Pancreas (tissue), 10 donors: Measurements from ENCODE around the gene ZG16. TPM values are rescaled to one million over a fixed set of nuclear protein-coding genes. Genes with fewer than 3 reads are reported as not detected.
"Not testable (repeated sequence)": the region's sequence is repeated elsewhere in the genome, so short reads cannot be mapped to it uniquely, and the experiment has no call there.

Source experiments
- ATAC-seq, 4 donors: fragments of 200-7000 bp; cut with Tn5 transposase; one replicate each; pipeline versions ENCODE4 v1.8.0 to v1.9.1; 2020; ENCODE audit warnings: mild to moderate bottlenecking in 4 of 4, moderate library complexity in 4 of 4
- DNase-seq, 6 donors: peaks; one replicate each; pipeline ENCODE4 v3.0.0-alpha.2; 2020
- FAIRE-seq: peaks from 2 replicates; lab custom pipeline; 2012; peaks lifted over from hg19 to GRCh38; lab: Jason Lieb, UNC
- H3K27ac ChIP-seq, 4 donors: fragments of 200-600 bp; sonication (generic); 1 replicate in 3 of 4; 2 replicates in 1 of 4; pipeline versions ENCODE4 v1.5.0 to v1.8.0; 2020
- H3K27me3 ChIP-seq, 4 donors: fragments of 200-600 bp; one replicate each; pipeline ENCODE4 v1.8.0; 2021
- H3K36me3 ChIP-seq, 3 donors: fragments of 200-600 bp; sonication (generic) in 1 of 3; one replicate each; pipeline versions ENCODE4 v1.5.0 to v1.8.0; 2020 to 2021
- H3K4me1 ChIP-seq, 3 donors: fragments of 200-600 bp; one replicate each; pipeline ENCODE4 v1.8.0; 2021
- H3K4me3 ChIP-seq, 4 donors: fragments of 200-600 bp; sonication (generic) in 2 of 4; one replicate each; pipeline versions ENCODE4 v1.5.0 to v1.8.0; 2020 to 2021
- H3K9me3 ChIP-seq, 4 donors: fragments of 200-600 bp; one replicate each; pipeline ENCODE4 v1.8.0; 2021
- CTCF ChIP-seq, 4 donors: fragments of 200-600 bp; sonication (generic) in 3 of 4; IDR thresholded peaks; one replicate each; pipeline versions ENCODE4 v1.5.0 to v1.8.0; 2021; ENCODE audit warnings: antibody characterized with exemption in 4 of 4
- WGBS, 2 donors: extraction: QIAGEN DNeasy Blood & Tissue Kit; methylation state at CpG; one replicate each; pipeline ENCODE4 v1.1.7; 2013; 5-methylcytosine and 5-hydroxymethylcytosine counted together
- intact Hi-C, 3 donors: fragments of 100-400 bp; cut with DNase I; formaldehyde crosslinking; loops; one replicate each; pipeline versions ENCODE4 v1.11.1 to v1.14.2; 2022
- polyA plus RNA-seq, 2 donors: library from polyadenylated mRNA; stranded (reverse); fragments of 200-250 nt; gene quantifications; one replicate each; pipeline ENCODE4 v1.2.3, GENCODE V29; 2013
- total RNA-seq, 6 donors: library from RNA; stranded (reverse); fragmentation: NEBNext Ultra II Directional in 4 of 6; extraction: Animal tissue kit (Norgen Biotek cat#: 25700) in 4 of 6; gene quantifications; one replicate each; pipeline versions ENCODE4 v1.2.1 to v1.2.4, GENCODE V29; 2021 to 2023
- donor health status: healthy with polysubstance abuse.
- donor health status: DM: no; HTN: no; CAD: no; lungs with moderate emphysema.
- donor health status: DM: no; HTN: no; CAD: no.
- donor health status: control.
- donor health status: control.
- donor health status: Bipolar disorder and iron deficiency.
- donor health status: DM: yes; HTN: yes; CAD: no.
- donor health status: DM: no; HTN: no; CAD: no.
- donor health status: DM: no; HTN: no; CAD: no.
- donor health status: DM: yes; HTN: yes; CAD: no.

Gene ZG16
- total and polyA plus RNA-seq, 8 donors = 0.06 to 3.1 (median 1.1) TPM

DNA sequence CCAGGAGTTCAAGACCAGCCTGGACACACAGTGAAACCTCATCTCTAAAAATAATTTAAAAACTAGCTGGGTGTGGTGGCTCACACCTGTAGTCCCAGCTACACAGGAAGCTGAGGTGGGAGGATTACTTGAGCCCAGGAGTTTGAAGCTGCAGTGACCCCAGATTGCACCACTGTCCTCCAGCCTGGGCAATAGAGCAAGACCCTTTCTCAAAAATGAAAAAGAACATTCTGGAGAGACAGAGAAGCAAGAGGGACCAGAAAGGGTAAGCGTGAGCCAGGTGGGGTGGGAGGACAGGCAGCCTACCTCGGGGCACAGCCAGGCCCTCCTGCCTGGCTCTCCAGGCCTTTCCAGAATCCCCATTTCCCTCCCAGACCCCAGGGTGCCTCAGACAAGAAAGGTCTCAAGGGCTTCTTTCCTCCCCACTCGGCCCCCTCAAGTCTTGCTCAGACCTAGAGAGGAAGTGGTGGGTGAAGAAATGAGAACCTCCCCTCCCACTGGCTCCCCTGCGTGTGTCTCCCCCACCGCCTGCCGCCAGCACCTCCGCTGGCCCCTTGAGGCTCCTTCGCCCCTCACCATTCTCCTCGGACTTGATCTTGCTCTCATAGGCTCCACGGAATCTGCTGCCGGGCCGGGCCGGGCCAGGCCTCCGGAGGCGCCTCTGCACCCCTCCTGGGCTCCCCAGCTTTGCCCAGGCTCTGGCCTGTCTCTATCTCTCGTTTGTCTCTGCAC is 32.8 kb upstream of the ZG16 start:
- peak overlapping the region in 1 of 4 donors; percentile 30 for H3K4me3 ChIP-seq

GRCh38 chr16:29745853-29746345 is 32.2 kb upstream of the ZG16 start, which contains the start of gene C16orf54:
TSS of gene C16orf54 (minus strand) at chr16:29745990. CDS start at chr16:29744951, 1,039 bp downstream.
- Histone ChIP-seq H3K9me3 (no peaks in the 10 kb centered on the region), H3K27me3 (no peaks in the 10 kb centered on the region), H3K4me1 (no peaks in the 10 kb centered on the region), H3K4me3 (peak within 1 kb of the TSS in 1 of 4 donors; percentile 30), H3K36me3 (no peaks in the 10 kb centered on the region), H3K27ac (no peak within 1 kb of the TSS)
- WGBS, 2 donors = 83 to 90% methylated on average over 12 of the region's 12 CpGs
- DNase-seq (peak in 3 of 6 donors; percentile 57 to 61 (median 60)), FAIRE-seq (no peak), ATAC-seq (peak in 3 of 4 donors; percentile 75 to 90 (median 83))
- no peak for TF ChIP-seq CTCF (IDR thresholded peaks at IDR 0.05)
- intact Hi-C loops = no loop called here

More for the DNA sequence above, 32.8 kb upstream of the ZG16 start:
- Histone ChIP-seq H3K36me3 (no peaks in the 10 kb centered on the region), H3K4me1 (no peaks in the 10 kb centered on the region), H3K27ac (no peak overlapping the region), H3K27me3 (no peaks in the 10 kb centered on the region), H3K9me3 (no peaks in the 10 kb centered on the region)
- intact Hi-C loops = no loop called here
- FAIRE-seq (no peak), DNase-seq (no peak), ATAC-seq (peak in 3 of 4 donors; percentile 12 to 54 (median 43))
- 82% methylated on average over 16 of the region's 16 CpGs for WGBS, 2 donors
- TF ChIP-seq CTCF (IDR thresholded peaks at IDR 0.05) = no peak

GRCh38 chr16:29746518-29746917 is 31.5 kb upstream of the ZG16 start:
- intact Hi-C loops, ATAC-seq, H3K4me1 ChIP-seq, H3K4me3 ChIP-seq, H3K36me3 ChIP-seq, H3K9me3 ChIP-seq, DNase-seq, H3K27me3 ChIP-seq, FAIRE-seq, H3K27ac ChIP-seq: not testable (repeated sequence)
- 75 to 80% methylated on average over 4 of the region's 4 CpGs for WGBS, 2 donors

GRCh38 chr16:29747947-29748759 is 29.9 kb upstream of the ZG16 start:
- Histone ChIP-seq H3K9me3 (no peaks in the 10 kb centered on the region), H3K27ac (no peak overlapping the region), H3K4me3 (no peak overlapping the region), H3K4me1 (no peaks in the 10 kb centered on the region), H3K36me3 (no peaks in the 10 kb centered on the region), H3K27me3 (no peaks in the 10 kb centered on the region)
- TF ChIP-seq CTCF (IDR thresholded peaks at IDR 0.05) = no peak
- DNase-seq (no peak), ATAC-seq (no peak), FAIRE-seq (no peak)
- WGBS, 2 donors = 96 to 97% methylated on average over 27 to 30 of the region's 30 CpGs
- intact Hi-C loops = no loop called here

GRCh38 chr16:29748760-29749149 is 29.3 kb upstream of the ZG16 start:
- H3K4me3 ChIP-seq, H3K27ac ChIP-seq, H3K27me3 ChIP-seq, intact Hi-C loops, ATAC-seq, H3K36me3 ChIP-seq, FAIRE-seq, H3K4me1 ChIP-seq, H3K9me3 ChIP-seq, DNase-seq: not testable (repeated sequence)
- 82 to 92% methylated on average over 4 of the region's 4 CpGs for WGBS, 2 donors
